GM21515 (cell line): Measurements from ENCODE around the gene LEMD1.

Experiments used
- ATAC-seq: cut with Tn5 transposase; IDR thresholded peaks from one replicate; pipeline ENCODE4 v1.9.1; 2021; ENCODE audit not compliant: unreplicated experiment

The LEMD1 gene

GRCh38 chr1:205337481-205337880 lies 84.4 kb downstream of the LEMD1 start:
- no peak for ATAC-seq

GRCh38 chr1:205335692-205336091 lies 86.2 kb downstream of the LEMD1 start:
- no peak for ATAC-seq

DNA sequence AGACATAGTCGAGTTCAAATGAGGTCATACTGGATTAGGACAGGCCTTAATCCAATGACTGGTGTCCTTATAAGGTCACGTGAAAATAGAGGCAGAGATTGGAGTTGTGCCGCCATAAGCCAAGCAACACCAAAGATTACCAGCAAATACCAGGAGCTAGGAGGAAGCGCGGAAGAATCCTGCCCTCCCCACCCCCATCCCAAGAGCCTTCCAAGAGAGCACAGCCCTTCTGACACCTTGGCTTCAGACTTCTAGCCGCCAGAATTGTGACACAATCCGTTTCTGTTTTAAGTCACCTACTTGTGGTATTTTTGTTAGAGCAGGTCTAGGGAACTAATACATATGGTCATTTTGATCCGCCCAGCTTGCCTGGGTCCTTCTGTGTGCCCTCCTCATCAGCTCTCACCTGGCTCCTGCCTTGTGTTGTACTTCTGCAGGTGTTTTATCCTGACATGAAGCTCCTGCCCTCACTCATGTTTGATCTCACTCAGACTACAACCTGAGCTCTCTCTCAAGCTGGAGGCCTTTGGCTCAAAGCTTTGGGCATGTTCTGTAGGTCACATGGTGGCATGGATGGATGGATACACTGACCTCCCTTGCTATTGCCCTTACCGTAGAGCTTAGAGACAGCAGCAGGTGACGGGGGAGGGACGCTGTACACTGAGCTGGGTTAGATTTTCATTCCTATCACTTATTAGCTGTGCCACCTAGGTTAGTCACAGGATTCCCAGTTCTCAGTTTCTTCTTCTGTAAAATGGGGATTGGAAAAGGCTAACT lies 89.7 kb downstream of the LEMD1 start:
- ATAC-seq: no peak
